GM12892 (cell line): Measurements from ENCODE around the gene BCAS4.

Source experiments
- POLR2A ChIP-seq: IDR thresholded peaks from 2 replicates; pipeline ENCODE4 v1.6.1; 2011; ENCODE audit warnings: low read depth, low read length, control low read depth
- POLR2AphosphoS5 ChIP-seq: IDR thresholded peaks from 2 replicates; pipeline ENCODE4 v1.6.1; 2011; ENCODE audit warnings: low read depth, low read length, control low read depth
- TAF1 ChIP-seq: IDR thresholded peaks from 2 replicates; pipeline ENCODE4 v1.6.1; 2011; ENCODE audit warnings: low read depth, mild to moderate bottlenecking, control low read depth, low read length, borderline replicate concordance

- TF ChIP-seq POLR2A (no peak), TAF1 (no peak), POLR2AphosphoS5 (no peak)
Measured at GRCh38 chr20:50784464-50784863, 10.4 kb upstream of the BCAS4 start.
